CD4-positive, alpha-beta T cell treated with Interleukin-6 at 100 ng/mL for 8 hours (primary cell): ENCODE data around the gene FAM120B.

Experiments
- DNase-seq: peaks from one replicate; pipeline ENCODE4 v3.0.0-alpha.2; 2020; ENCODE audit warnings: mixed read lengths, low spot score

FAM120B gene

GRCh38 chr6:170271771-170272314 lies 34.7 kb upstream of the FAM120B start:
- peak; percentile 82 for DNase-seq

- DNase-seq: no peak
Measured at GRCh38 chr6:170272341-170273065, 34.1 kb upstream of the FAM120B start.

GRCh38 chr6:170273191-170273590 lies 33.4 kb upstream of the FAM120B start:
- DNase-seq: no peak

- no peak for DNase-seq
Measured at GRCh38 chr6:170273681-170274080, 32.9 kb upstream of the FAM120B start.

GRCh38 chr6:170274713-170275560 lies 31.6 kb upstream of the FAM120B start:
- DNase-seq: no peak

- no peak for DNase-seq
Measured at GRCh38 chr6:170276369-170277057, 30.0 kb upstream of the FAM120B start.

GRCh38 chr6:170277893-170278742 lies 28.4 kb upstream of the FAM120B start:
- no peak for DNase-seq

GRCh38 chr6:170278743-170279094 lies 27.8 kb upstream of the FAM120B start:
- peak; percentile 37 for DNase-seq

- no peak for DNase-seq
Measured at GRCh38 chr6:170279426-170279825, 27.1 kb upstream of the FAM120B start.

- DNase-seq: peak; percentile 68
Measured at GRCh38 chr6:170279977-170280688, 26.4 kb upstream of the FAM120B start.

GRCh38 chr6:170280689-170281045 lies 25.9 kb upstream of the FAM120B start:
- no peak for DNase-seq

GRCh38 chr6:170281331-170282292 lies 24.9 kb upstream of the FAM120B start:
- no peak for DNase-seq

- DNase-seq: no peak
Measured at GRCh38 chr6:170282512-170283158, 23.9 kb upstream of the FAM120B start.

- no peak for DNase-seq
Measured at GRCh38 chr6:170283212-170284081, 23.1 kb upstream of the FAM120B start.

- no peak for DNase-seq
Measured at GRCh38 chr6:170284126-170284773, 22.3 kb upstream of the FAM120B start.

- no peak for DNase-seq
Measured at GRCh38 chr6:170284866-170285469, 21.6 kb upstream of the FAM120B start.

GRCh38 chr6:170285482-170285881 lies 21.1 kb upstream of the FAM120B start:
- no peak for DNase-seq
